HepG2 (cell line): ENCODE data around the gene CCNL1. TPM values are rescaled to one million over a fixed set of nuclear protein-coding genes. Genes with fewer than 3 reads are reported as not detected.
A peak's percentile ranks its signal among the peaks of the same experiment; 100 is the strongest.

ENCODE experiments used
- FOXK1 ChIP-seq: sonication (generic); formaldehyde crosslinking; IDR thresholded peaks from 2 replicates; pipeline ENCODE4 v1.4.0; 2020; ENCODE audit warnings: low read depth, missing genetic modification reagents, borderline replicate concordance
- HES4 ChIP-seq: sonication (generic); formaldehyde crosslinking; IDR thresholded peaks from 2 replicates; pipeline ENCODE4 v1.9.0; 2021; ENCODE audit warnings: mild to moderate bottlenecking, missing genetic modification reagents, borderline replicate concordance
- HMG20A ChIP-seq: IDR thresholded peaks from 2 replicates; pipeline ENCODE4 v1.6.1; 2016; ENCODE audit warnings: borderline replicate concordance
- MAFG ChIP-seq: sonication (generic); formaldehyde crosslinking; IDR thresholded peaks from 2 replicates; pipeline ENCODE4 v1.5.1; 2020; ENCODE audit warnings: mild to moderate bottlenecking, missing genetic modification reagents
- RNF2 ChIP-seq: fragments of 450-650 bp; conservative IDR thresholded peaks from 2 replicates; pipeline ENCODE4 v1.6.1; 2016; ENCODE audit warnings: low read depth
- SNAI1 ChIP-seq: sonication (generic); formaldehyde crosslinking; IDR thresholded peaks from 2 replicates; pipeline ENCODE4 v1.5.0; 2020; ENCODE audit warnings: mild to moderate bottlenecking, missing genetic modification reagents, borderline replicate concordance
- ZBTB21 ChIP-seq: sonication (generic); formaldehyde crosslinking; IDR thresholded peaks from 2 replicates; pipeline ENCODE4 v1.4.0; 2020; ENCODE audit warnings: missing genetic modification reagents
- ZEB1 ChIP-seq: IDR thresholded peaks from 2 replicates; pipeline ENCODE4 v1.6.1; 2012; ENCODE audit warnings: mild to moderate bottlenecking, low read depth, inconsistent platforms; ENCODE audit not compliant: insufficient replicate concordance
- ZFP36L1 ChIP-seq: sonication (generic); formaldehyde crosslinking; IDR thresholded peaks from 2 replicates; pipeline ENCODE4 v1.8.0; 2022; ENCODE audit warnings: mild to moderate bottlenecking, missing genetic modification reagents, moderate library complexity
- ZGPAT ChIP-seq: IDR thresholded peaks from 2 replicates; pipeline ENCODE4 v1.6.1; 2016; ENCODE audit warnings: mild to moderate bottlenecking
- ZNF230 ChIP-seq: sonication (generic); formaldehyde crosslinking; IDR thresholded peaks from 2 replicates; pipeline ENCODE4 v1.4.0; 2020; ENCODE audit warnings: mild to moderate bottlenecking, missing genetic modification reagents
- ZNF251 ChIP-seq: sonication (generic); formaldehyde crosslinking; IDR thresholded peaks from 2 replicates; pipeline ENCODE4 v1.9.0; 2021; ENCODE audit warnings: mild to moderate bottlenecking, missing genetic modification reagents
- ZNF414 ChIP-seq: sonication (generic); formaldehyde crosslinking; IDR thresholded peaks from 2 replicates; pipeline ENCODE4 v1.5.0; 2020; ENCODE audit warnings: missing genetic modification reagents
- ZNF468 ChIP-seq: sonication (generic); formaldehyde crosslinking; IDR thresholded peaks from 2 replicates; pipeline ENCODE4 v1.8.0; 2022; ENCODE audit warnings: mild to moderate bottlenecking, moderate library complexity, missing genetic modification reagents
- ZNF558 ChIP-seq: sonication (generic); formaldehyde crosslinking; IDR thresholded peaks from 2 replicates; pipeline ENCODE4 v1.9.0; 2022; ENCODE audit warnings: mild to moderate bottlenecking, missing genetic modification reagents, borderline replicate concordance
- ZNF572 ChIP-seq: sonication (generic); formaldehyde crosslinking; IDR thresholded peaks from 2 replicates; pipeline ENCODE4 v1.5.1; 2020; ENCODE audit warnings: mild to moderate bottlenecking, missing genetic modification reagents
- ZSCAN25 ChIP-seq: sonication (generic); formaldehyde crosslinking; IDR thresholded peaks from 2 replicates; pipeline ENCODE4 v1.8.0; 2022; ENCODE audit warnings: mild to moderate bottlenecking, missing genetic modification reagents
- polyA plus RNA-seq, 8 experiments: library from polyadenylated mRNA; depleted of rRNA in 3 of 8; stranded (reverse) in 7 of 8; unstranded in 1 of 8; fragments of >200 nt; fragmentation: Illumina TruSeq in 4 of 8; extraction: Trizol in 4 of 8; gene quantifications; 2 replicates each; pipeline versions ENCODE4 v1.2.1 to v1.2.3, GENCODE V29; 2011 to 2016; ENCODE audit warnings: low read depth in 4 of 8, missing spikeins in 1 of 8, mixed read lengths in 1 of 8; ENCODE audit not compliant: insufficient read depth in 1 of 8
- total RNA-seq, 5 experiments: library from RNA; depleted of rRNA; stranded (reverse); fragments of >200 nt; fragmentation: Illumina TruSeq; extraction: Trizol; gene quantifications; 2 replicates each; pipeline ENCODE4 v1.2.3, GENCODE V29; 2016; ENCODE audit warnings: low read depth in 1 of 5
- TF ChIP-seq, protein P1 (sequence below): sonication (generic); formaldehyde crosslinking; IDR thresholded peaks from 2 replicates; pipeline ENCODE4 v1.4.0; 2020; ENCODE audit warnings: missing genetic modification reagents
- TF ChIP-seq, protein P2 (sequence below): sonication (generic); formaldehyde crosslinking; IDR thresholded peaks from 2 replicates; pipeline ENCODE4 v1.4.0; 2020; ENCODE audit warnings: missing genetic modification reagents
- TF ChIP-seq, protein P3 (sequence below): sonication (generic); formaldehyde crosslinking; IDR thresholded peaks from 2 replicates; pipeline ENCODE4 v1.4.0; 2020; ENCODE audit warnings: missing genetic modification reagents

CCNL1 gene
- total and polyA plus RNA-seq, 2 of the 13 experiments (the other 11 are each of a cell fraction or from before 2014, with no cell fraction given): 151 to 303 TPM

DNA sequence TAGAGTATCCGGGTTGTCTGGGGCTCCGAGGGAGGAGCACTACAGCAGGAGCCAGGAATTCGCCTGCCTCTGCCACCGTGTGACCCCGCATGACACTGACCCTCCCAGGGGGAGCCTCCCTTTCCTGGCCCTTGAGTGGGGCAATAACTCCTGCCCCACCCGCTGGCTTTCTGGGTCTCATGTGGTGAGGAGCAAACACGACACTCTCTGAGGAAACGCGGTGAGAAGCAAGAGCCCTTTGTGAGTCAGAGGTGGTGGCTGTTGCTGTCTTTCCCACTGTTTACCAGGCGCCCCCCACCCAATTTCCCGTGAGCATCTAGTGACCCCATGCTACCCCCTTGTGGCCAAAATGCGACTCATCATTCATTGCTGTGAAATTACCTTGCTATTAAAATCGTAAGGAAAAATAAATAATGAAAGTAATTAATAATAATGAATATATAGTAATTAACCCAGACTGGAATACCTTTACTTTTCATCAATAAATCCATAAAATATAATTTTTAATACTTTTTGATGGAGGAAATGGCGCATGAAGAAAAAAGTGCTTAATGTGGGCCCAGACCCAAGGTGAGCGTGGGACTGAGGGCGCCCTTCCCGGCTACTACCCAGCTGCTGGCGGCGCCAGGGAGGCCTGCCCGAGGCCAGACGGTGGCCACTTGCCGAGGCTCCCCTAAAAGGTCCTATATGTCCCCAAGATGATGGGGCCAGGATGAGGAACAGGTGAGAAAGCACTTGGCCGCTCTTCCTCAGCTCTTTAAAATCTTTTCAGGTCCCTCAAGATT is 29.3 kb downstream of the CCNL1 start (continued):
- TF ChIP-seq ZEB1 (no peak), ZNF414 (CRISPR knock-in tag) (no peak; the same call in 1 of the 2 replicates), MAFG (no peak), ZFP36L1 (CRISPR knock-in tag) (peak; percentile 57; the same call in 1 of the 2 replicates), ZBTB21 (no peak), HES4 (CRISPR knock-in tag) (no peak), ZNF230 (CRISPR knock-in tag) (no peak), ZGPAT (CRISPR knock-in tag) (peak; percentile 51; the same call in 1 of the 2 replicates), ZNF558 (CRISPR knock-in tag) (no peak), ZNF251 (CRISPR knock-in tag) (no peak), SNAI1 (no peak), ZNF572 (CRISPR knock-in tag) (no peak), HMG20A (CRISPR knock-in tag) (peak; percentile 65; the same call in 1 of the 2 replicates), ZNF468 (CRISPR knock-in tag) (0 out of 2 replicates have a peak, but pooled peaks have one; percentile 37), ZSCAN25 (CRISPR knock-in tag) (no peak), FOXK1 (CRISPR knock-in tag) (0 out of 2 replicates have a peak, but pooled peaks have one; percentile 38), RNF2 (no peak)
- TF ChIP-seq, protein P1, sequence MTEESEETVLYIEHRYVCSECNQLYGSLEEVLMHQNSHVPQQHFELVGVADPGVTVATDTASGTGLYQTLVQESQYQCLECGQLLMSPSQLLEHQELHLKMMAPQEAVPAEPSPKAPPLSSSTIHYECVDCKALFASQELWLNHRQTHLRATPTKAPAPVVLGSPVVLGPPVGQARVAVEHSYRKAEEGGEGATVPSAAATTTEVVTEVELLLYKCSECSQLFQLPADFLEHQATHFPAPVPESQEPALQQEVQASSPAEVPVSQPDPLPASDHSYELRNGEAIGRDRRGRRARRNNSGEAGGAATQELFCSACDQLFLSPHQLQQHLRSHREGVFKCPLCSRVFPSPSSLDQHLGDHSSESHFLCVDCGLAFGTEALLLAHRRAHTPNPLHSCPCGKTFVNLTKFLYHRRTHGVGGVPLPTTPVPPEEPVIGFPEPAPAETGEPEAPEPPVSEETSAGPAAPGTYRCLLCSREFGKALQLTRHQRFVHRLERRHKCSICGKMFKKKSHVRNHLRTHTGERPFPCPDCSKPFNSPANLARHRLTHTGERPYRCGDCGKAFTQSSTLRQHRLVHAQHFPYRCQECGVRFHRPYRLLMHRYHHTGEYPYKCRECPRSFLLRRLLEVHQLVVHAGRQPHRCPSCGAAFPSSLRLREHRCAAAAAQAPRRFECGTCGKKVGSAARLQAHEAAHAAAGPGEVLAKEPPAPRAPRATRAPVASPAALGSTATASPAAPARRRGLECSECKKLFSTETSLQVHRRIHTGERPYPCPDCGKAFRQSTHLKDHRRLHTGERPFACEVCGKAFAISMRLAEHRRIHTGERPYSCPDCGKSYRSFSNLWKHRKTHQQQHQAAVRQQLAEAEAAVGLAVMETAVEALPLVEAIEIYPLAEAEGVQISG: 0 out of 2 replicates have a peak, but pooled peaks have one; percentile 17
- TF ChIP-seq, protein P2, sequence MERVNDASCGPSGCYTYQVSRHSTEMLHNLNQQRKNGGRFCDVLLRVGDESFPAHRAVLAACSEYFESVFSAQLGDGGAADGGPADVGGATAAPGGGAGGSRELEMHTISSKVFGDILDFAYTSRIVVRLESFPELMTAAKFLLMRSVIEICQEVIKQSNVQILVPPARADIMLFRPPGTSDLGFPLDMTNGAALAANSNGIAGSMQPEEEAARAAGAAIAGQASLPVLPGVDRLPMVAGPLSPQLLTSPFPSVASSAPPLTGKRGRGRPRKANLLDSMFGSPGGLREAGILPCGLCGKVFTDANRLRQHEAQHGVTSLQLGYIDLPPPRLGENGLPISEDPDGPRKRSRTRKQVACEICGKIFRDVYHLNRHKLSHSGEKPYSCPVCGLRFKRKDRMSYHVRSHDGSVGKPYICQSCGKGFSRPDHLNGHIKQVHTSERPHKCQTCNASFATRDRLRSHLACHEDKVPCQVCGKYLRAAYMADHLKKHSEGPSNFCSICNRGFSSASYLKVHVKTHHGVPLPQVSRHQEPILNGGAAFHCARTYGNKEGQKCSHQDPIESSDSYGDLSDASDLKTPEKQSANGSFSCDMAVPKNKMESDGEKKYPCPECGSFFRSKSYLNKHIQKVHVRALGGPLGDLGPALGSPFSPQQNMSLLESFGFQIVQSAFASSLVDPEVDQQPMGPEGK (CRISPR knock-in tag): peak; percentile 97
- TF ChIP-seq, protein P3, sequence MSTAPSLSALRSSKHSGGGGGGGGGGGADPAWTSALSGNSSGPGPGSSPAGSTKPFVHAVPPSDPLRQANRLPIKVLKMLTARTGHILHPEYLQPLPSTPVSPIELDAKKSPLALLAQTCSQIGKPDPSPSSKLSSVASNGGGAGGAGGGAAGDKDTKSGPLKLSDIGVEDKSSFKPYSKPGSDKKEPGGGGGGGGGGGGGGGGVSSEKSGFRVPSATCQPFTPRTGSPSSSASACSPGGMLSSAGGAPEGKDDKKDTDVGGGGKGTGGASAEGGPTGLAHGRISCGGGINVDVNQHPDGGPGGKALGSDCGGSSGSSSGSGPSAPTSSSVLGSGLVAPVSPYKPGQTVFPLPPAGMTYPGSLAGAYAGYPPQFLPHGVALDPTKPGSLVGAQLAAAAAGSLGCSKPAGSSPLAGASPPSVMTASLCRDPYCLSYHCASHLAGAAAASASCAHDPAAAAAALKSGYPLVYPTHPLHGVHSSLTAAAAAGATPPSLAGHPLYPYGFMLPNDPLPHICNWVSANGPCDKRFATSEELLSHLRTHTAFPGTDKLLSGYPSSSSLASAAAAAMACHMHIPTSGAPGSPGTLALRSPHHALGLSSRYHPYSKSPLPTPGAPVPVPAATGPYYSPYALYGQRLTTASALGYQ (CRISPR knock-in tag): peak; percentile 35; the same call in 1 of the 2 replicates
